IPS-NIHi11 (cell line): ENCODE results near the gene SUN2.

ENCODE experiments used
- DNase-seq: peaks from one replicate; pipeline ENCODE4 v3.0.0; 2012; ENCODE audit warnings: mixed read lengths, low spot score

The SUN2 gene

GRCh38 chr22:38776086-38776485 is 20.3 kb upstream of the SUN2 start:
- DNase-seq: no peak

DNA sequence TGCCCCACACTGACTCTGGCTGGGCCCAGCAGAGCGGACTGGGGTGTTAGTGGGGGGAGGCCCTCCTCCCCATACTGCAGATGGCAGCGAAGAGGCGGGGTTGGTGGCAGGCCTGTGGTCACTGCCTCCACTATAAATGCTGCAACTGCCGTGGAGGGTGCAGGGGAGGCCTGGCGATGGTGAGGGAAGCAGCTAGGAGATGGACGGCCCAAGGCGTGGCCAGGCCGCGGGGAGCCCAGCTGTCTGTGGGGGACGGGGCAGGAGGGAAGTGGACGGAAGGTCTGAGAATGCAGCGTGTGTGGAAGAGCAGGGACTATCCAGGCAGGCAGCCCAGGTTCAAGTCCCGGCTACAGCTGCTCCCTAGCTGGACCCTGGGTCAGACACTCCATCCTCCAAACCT is 19.9 kb upstream of the SUN2 start:
- no peak for DNase-seq

DNA sequence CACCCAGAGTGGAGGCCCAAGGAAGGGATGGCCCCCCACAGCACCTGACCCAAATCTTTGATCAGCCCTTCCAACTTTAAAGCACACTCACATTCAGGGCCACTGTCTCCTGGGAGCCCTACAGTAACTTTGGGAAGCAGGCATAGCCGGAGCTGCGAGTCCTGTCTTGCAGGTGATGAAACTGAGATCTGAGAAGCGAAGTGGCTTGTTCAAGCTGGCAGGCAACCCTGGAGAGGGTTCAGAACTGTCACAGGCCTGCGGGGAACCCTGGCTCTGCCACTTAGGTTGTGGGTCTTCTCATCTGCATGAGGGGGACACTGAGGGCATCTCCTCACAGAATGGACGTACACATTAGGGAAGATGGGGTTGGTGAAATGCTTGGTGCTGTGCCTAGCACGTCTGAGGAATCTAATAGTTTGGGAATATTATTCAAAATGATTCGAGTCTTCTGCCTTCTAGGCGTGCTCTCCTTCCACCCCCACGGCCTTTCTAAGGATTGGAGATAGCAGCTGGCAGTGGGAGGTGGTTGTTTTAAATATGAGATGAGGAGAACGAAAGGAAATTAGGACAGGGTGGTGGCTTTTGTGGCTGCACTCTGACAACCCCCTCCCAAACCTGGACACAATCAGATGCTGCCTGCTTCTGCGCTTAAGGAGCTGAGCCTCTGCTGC is 18.8 kb upstream of the SUN2 start:
- no peak for DNase-seq

- no peak for DNase-seq
Measured at GRCh38 chr22:38773363-38773946, 17.7 kb upstream of the SUN2 start.

GRCh38 chr22:38772623-38772873 is 16.8 kb upstream of the SUN2 start:
- no peak for DNase-seq

- no peak for DNase-seq
Measured at GRCh38 chr22:38770257-38770949, 14.6 kb upstream of the SUN2 start.

DNA sequence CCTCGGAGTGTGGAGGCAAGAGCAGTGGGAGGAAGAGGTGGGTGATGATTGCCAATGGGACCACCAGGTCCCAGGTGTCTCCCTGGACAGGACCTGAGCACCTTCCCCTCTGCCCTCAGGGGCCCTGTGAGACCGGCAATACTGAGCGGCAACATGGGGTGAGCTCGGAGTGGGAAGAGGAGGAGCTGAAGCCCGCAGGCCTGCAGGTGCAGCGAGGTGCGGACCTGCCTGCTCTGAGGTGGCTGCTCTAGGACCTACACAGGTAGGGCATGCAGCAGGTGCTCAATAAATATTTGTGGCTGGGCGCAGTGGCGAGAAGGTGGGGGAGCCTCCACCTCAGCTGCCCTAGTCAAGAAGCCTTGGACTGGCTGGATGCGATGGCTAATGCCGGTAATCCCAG is 12.2 kb upstream of the SUN2 start:
- no peak for DNase-seq

- no peak for DNase-seq
Measured at GRCh38 chr22:38767313-38767712, 11.5 kb upstream of the SUN2 start.

- DNase-seq: peak; percentile 91
Measured at GRCh38 chr22:38766076-38766777, 10.4 kb upstream of the SUN2 start.

DNA sequence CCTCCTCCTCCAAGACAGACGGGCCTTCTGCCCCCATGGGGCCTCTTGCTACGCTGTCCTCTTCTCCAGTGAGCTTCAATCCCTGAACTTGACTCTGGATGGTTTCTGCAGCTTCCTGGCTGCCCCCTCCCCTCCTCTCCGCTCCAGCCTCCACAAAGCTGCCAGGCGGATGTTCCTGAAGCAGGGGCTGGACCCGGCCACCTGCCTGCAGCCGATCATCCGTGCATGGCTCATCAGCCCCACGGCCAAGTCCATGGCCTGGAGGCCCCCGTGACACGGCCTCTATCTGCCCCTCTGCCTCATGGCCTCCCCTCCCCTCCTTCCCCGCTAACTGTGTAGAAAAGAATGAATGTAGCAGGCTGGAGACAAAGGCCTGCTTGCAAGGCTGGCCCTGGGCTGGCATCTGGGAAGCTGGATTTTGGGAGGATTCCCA is 6.8 kb upstream of the SUN2 start:
- no peak for DNase-seq

- DNase-seq: no peak
Measured at GRCh38 chr22:38761202-38762162, 5.7 kb upstream of the SUN2 start.

DNA sequence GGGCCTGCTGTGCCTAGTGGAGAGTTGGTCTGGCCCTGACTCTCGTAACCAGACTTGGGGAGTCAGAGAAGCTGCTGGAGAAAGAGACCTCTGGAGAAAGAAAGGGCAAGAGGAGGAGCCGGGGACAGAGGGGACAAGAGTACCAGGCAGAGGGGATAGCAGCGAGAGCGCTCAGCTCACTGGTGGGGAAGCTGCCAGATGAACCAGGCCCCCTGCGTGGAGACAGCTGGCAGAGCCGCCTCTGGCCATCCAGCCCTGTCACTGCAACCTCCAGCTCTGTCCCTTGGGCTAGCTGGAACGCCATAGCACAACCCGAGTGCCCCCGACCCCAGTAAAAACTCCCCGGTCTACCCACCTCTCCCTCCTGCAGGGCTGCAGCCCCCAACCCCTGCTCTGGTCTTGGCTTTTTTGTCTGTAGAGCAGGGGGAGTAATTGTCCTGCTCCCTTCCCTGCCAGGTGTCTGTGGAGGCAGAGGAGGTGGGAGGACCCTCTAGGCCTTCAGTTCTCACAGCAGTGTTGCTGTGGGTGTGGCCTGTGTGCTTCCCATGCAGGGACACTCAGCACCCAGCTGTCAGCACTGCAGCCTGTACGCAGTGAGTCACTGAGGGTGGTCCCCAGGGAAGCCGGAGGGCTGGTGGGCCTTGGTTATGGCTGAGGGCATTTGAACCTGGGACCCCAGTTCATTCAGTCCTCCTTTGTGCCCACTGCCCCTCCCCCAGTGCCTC is 4.8 kb upstream of the SUN2 start:
- DNase-seq: no peak

GRCh38 chr22:38759005-38759404 is 3.2 kb upstream of the SUN2 start:
- no peak for DNase-seq

- DNase-seq: no peak
Measured at GRCh38 chr22:38758276-38758945, 2.6 kb upstream of the SUN2 start.

DNA sequence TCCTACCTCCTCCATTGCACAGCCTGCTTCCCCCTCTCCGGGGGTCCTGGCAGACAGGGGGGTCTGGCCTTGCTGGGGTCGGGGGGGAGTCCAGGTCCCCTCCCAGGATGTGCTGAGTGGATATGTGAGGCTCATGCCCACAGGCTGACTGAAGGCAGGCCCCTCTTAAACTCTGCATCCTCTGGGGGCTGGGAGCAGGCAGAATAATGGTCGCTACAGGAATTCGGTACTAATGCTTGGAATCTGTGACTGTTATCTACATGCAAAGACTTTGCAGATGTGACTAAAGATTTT is 1.6 kb upstream of the SUN2 start:
- DNase-seq: no peak

DNA sequence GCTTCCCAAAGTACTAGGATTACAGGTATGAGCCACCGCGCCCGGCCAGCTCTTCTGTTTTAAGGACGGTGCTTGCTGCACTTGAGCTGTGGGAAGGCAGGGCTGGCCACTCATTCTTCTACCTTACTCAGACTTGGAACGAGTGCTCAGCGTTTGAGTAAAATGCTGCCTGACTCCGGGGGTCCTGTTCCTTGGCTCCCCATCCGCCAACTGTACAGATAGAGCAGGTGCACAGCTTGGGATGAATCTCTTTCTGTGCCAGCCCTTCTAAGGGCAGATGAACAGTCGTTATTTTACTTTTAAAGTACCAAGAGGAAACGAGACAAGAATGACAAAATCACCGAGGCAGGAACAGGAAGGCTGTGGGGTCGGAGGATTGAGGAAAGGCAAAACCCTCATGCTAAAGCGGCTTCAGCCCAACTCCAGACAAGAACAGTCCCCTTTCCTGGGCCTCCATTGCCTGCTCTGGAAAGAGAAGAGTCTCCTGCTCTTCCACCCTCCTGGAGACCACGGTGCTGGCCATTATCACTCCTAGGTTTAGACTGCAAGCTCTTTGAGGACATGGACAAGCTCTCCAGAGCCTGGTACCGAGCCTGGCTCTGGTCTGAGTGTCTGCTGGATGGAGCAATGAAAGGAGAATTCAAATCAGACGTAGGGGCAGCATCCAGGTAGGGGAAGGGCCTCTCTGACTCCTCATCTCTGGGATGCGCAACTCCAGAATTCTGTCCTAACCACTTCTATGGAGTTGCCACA is 1.1 kb upstream of the SUN2 start:
- DNase-seq: no peak

DNA sequence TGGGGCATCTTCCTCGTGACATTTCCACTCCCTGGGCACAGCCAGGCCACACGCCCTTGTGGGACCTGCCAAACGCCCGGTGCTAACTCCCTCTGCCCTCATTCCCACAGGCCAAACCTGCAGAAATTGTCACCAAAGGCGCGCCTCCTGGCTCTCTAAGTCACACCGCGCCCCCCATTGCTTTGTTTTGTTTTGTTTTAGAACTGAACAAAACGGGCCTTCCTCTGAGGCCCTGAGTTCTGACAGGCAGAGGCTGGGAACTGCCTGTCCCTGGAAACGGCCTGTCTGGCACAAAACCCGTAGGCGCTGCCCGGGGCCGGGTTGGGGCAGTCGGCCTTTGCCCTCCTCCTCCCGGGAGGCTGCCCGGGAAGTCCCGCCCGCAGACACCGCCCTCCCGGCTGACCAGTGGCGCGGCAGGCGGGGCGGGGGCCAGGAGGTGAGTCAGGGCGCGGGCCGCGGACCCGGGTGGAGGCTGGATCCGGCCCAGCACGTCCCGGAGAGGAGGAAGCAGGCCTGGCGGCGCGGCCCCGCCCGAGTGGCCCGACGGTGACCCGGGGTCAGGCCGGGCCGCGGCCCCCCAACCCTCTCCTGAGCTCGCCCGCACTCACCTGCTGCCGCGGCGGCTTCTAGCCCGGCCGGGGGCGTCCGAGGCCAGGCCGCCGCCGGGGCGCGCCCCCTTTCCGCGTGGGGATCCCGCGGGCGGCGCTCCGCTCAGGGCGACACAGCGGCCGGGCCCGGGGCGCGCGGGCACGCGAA is 465 bp downstream of the SUN2 start:
- peak; percentile 80 for DNase-seq

- no peak for DNase-seq
Measured at GRCh38 chr22:38754751-38755154, 1.0 kb downstream of the SUN2 start.

GRCh38 chr22:38753948-38754750 is 1.6 kb downstream of the SUN2 start:
- DNase-seq: peak; percentile 79
